Measurements from ENCODE around the gene METTL17.

The METTL17 gene

DNA sequence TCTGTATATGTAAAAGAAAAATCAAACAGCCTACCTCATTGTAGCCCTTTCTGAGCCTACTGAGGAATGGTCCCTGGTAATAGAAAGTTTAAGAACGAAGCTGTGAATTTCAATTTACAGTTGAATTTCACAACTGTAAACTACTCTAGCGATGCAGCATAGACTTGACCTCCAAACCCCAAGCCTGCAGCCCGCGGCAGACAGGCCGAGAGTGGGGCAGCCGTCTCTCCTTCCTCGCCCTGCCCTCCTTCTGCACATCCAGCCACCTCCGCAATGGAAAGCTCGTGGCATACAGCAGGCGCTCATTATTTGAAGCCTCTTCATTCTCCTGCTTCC is 19.2 kb upstream of the METTL17 start:
- DNase-seq (ENCODE audit: low read depth) = no peak
- TF ChIP-seq CTCF (IDR thresholded peaks at IDR 0.05; ENCODE audit: low read depth, low read length) (no peak), POLR2A (IDR thresholded peaks at IDR 0.05; ENCODE audit: extremely low read depth, insufficient read length) (no peak), MAX (IDR thresholded peaks at IDR 0.05; ENCODE audit: low read depth, low read length) (no peak), MYC (IDR thresholded peaks at IDR 0.05; ENCODE audit: low read depth, low read length) (no peak)
- peak overlapping the region; percentile 74 for H3K4me3 ChIP-seq (ENCODE audit: low read depth, low read length)

DNA sequence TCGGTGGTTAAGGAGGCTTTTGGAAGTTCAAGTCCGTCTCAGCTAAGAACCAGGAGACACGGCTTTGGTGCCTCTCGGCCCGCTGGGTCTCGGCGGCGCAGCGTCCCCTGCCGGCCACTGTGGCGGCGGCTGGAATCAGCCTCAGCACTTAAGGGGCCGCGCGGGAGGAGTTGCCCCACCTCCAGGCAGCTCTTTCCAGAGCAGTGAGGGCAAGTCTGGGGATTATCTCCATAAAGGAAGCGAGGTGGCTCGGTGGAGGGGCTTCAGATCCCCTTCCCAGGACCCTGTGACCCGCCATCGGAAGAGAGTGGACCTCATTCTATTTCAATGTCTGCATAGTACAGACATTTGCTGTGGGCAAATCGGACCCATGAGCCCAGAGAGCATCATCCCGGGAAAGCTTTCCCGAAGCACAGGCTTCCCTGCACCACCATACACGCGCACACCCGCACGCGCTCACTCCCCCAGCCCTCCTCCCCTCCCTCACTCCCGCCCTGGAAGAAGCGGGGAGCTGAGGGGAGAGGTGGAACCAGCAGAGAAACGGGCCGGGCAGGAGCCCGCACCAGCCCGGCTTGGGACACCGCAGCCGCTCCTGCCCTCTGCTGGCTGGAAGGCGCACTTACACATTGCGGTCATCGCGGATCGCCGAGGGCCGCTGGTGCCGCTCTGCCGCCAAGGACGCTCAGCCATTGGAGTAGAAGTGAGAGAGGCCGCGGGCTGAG is 18.6 kb upstream of the METTL17 start:
- DNase-seq (ENCODE audit: low read depth) = peak; percentile 91
- peak overlapping the region; percentile 74 for H3K4me3 ChIP-seq (ENCODE audit: low read depth, low read length)
- TF ChIP-seq MYC (IDR thresholded peaks at IDR 0.05; ENCODE audit: low read depth, low read length) = peak; percentile 45
- TF ChIP-seq POLR2A (IDR thresholded peaks at IDR 0.05; ENCODE audit: extremely low read depth, insufficient read length) = peak; percentile 11
- TF ChIP-seq CTCF (IDR thresholded peaks at IDR 0.05; ENCODE audit: low read depth, low read length) = peak; percentile 94
- TF ChIP-seq MAX (IDR thresholded peaks at IDR 0.05; ENCODE audit: low read depth, low read length) = 0 out of 2 replicates have a peak, but pooled peaks have one; percentile 33

DNA sequence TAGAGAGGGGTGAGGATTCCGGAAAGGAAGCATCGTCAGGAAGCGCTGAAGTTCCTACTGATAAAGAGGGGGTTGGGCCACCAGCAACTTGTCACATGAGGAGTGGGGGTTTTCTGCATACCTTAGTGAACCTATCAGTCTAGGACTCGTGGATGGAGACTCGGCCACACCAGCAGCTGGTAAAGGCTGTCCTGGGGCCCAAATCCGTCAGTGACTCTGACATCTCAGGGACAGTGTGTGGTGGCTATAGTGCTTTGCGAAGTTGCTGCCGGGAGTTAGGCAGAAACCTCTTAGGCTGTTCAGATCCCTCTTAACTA is 18.1 kb upstream of the METTL17 start:
- no peak for DNase-seq (ENCODE audit: low read depth)
- no peak overlapping the region for H3K4me3 ChIP-seq (ENCODE audit: low read depth, low read length)
- TF ChIP-seq POLR2A (IDR thresholded peaks at IDR 0.05; ENCODE audit: extremely low read depth, insufficient read length) = no peak
- TF ChIP-seq MYC (IDR thresholded peaks at IDR 0.05; ENCODE audit: low read depth, low read length) = no peak
- no peak for TF ChIP-seq CTCF (IDR thresholded peaks at IDR 0.05; ENCODE audit: low read depth, low read length)
- TF ChIP-seq MAX (IDR thresholded peaks at IDR 0.05; ENCODE audit: low read depth, low read length) = no peak

DNA sequence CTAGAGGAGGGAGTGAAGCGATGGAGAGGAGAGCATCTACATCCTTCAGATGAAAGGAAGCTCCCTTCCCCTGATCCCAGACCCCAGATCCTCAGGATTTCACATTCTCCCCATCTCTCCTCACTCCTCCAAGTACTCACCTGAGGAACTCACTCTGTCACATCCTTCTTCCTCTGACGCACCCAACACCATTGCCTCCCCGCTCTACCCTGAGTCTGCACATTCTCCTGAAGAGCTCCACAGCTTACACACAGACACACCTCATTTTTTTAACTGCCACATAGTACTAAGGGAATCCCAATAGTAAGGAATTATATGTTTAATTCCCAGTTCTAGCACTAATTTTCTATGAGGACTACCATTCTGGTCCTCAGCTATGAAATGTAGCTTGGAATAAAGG is 16.3 kb upstream of the METTL17 start:
- no peak for TF ChIP-seq POLR2A (IDR thresholded peaks at IDR 0.05; ENCODE audit: extremely low read depth, insufficient read length)
- TF ChIP-seq MYC (IDR thresholded peaks at IDR 0.05; ENCODE audit: low read depth, low read length) = no peak
- TF ChIP-seq MAX (IDR thresholded peaks at IDR 0.05; ENCODE audit: low read depth, low read length) = no peak
- no peak for TF ChIP-seq CTCF (IDR thresholded peaks at IDR 0.05; ENCODE audit: low read depth, low read length)
- H3K4me3 ChIP-seq (ENCODE audit: low read depth, low read length) = no peak overlapping the region
- DNase-seq (ENCODE audit: low read depth) = no peak

DNA sequence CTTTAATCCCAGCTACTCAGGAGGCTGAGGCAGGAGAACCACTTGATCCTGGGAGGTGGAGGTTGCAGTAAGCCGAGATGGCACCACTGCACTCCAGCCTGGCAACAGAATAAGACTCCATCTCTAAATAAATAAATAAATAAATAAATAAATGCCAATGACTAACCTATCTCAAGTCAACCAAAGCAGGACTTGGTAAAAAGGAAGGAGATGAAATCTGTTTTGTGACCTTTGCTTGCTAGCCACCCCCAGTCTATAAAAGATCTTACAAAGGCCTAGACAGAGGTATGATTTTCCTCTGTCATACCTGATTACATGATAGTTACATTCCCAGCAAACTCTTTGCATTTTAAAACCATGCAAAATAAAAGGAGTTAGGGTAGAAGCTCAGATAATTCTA is 13.5 kb upstream of the METTL17 start:
- no peak overlapping the region for H3K4me3 ChIP-seq (ENCODE audit: low read depth, low read length)
- TF ChIP-seq MYC (IDR thresholded peaks at IDR 0.05; ENCODE audit: low read depth, low read length) (no peak), MAX (IDR thresholded peaks at IDR 0.05; ENCODE audit: low read depth, low read length) (no peak), CTCF (IDR thresholded peaks at IDR 0.05; ENCODE audit: low read depth, low read length) (no peak), POLR2A (IDR thresholded peaks at IDR 0.05; ENCODE audit: extremely low read depth, insufficient read length) (no peak)
- DNase-seq (ENCODE audit: low read depth) = no peak

All from NB4 (cell line).